ENCODE data around the gene SAMSN1. TPM values are rescaled to one million over a fixed set of nuclear protein-coding genes. Genes with fewer than 3 reads are reported as not detected.

Gene SAMSN1
- polyA plus RNA-seq, 1 of the 3 experiments (the other 2 are of a cell fraction) = not detected

DNA sequence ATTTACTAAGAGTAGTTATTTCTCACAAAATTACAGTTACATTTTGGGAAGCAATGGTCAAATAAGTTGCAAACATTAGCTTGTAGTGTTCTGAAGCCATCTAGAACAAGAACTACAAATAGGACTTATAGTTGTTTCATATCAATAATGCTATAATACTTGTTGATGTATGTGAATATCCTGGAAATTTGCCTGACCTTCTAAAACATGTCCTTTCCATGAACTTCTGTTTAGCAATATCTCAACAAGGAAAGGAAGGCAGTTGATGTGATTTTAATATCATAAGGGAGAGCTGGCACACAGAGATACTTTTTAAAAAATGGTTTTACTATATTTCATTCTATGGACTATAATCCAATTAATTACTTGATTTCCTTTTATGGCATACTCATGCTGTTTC, 47.1 kb upstream of the SAMSN1 start:
- Histone ChIP-seq H3K9me2 (no peaks in the 10 kb centered on the region), H3K36me3 (replicated peaks in 1 of 2; ENCODE audit: control insufficient read depth in 1 of 2, insufficient read depth in 2 of 2, low read length in 1 of 2) (no peaks in the 10 kb centered on the region), H3K79me2 (ENCODE audit: insufficient read depth) (no peaks in the 10 kb centered on the region), H3K4me2 (no peak overlapping the region), H3K9ac (no peak overlapping the region), H3K27ac (ENCODE audit: low read depth in 2 of 2, low read length in 1 of 2) (no peak overlapping the region), H3K4me3 (ENCODE audit: low read depth in 2 of 2, low read length in 1 of 2) (no peak overlapping the region), H4K20me1 (ENCODE audit: insufficient read depth) (no peaks in the 10 kb centered on the region), H3F3A (replicated peaks; ENCODE audit: insufficient read depth) (no peaks in the 10 kb centered on the region), H3K4me1 (ENCODE audit: control insufficient read depth in 1 of 2, insufficient read depth in 2 of 2, low read depth in 1 of 2, low read length in 1 of 2) (no peaks in the 10 kb centered on the region), H2AFZ (ENCODE audit: low read depth) (no peak overlapping the region; the same call in 1 of the 2 replicates), H3K27me3 (ENCODE audit: insufficient read depth) (no peaks in the 10 kb centered on the region), H3K9me3 (no peaks in the 10 kb centered on the region)
- no peak for DNase-seq
- CTCF ChIA-PET = no interaction called here
- POLR2A ChIA-PET = no interaction called here
- no peak for TF ChIP-seq MXI1 (IDR thresholded peaks at IDR 0.05; ENCODE audit: low read depth, low read length)
- TF ChIP-seq FOXM1 (IDR thresholded peaks at IDR 0.05; ENCODE audit: low read depth) = no peak
- no peak for TF ChIP-seq FOXJ3 (CRISPR knock-in tag; IDR thresholded peaks at IDR 0.05)
- no peak for TF ChIP-seq TAF1 (IDR thresholded peaks at IDR 0.05; ENCODE audit: borderline replicate concordance, low read depth, low read length)
- no peak for TF ChIP-seq POLR2AphosphoS5 (IDR thresholded peaks at IDR 0.05; ENCODE audit: low read depth, low read length)
- TF ChIP-seq, protein P1, sequence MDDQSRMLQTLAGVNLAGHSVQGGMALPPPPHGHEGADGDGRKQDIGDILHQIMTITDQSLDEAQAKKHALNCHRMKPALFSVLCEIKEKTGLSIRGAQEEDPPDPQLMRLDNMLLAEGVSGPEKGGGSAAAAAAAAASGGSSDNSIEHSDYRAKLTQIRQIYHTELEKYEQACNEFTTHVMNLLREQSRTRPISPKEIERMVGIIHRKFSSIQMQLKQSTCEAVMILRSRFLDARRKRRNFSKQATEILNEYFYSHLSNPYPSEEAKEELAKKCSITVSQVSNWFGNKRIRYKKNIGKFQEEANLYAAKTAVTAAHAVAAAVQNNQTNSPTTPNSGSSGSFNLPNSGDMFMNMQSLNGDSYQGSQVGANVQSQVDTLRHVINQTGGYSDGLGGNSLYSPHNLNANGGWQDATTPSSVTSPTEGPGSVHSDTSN (IDR thresholded peaks at IDR 0.05) = no peak
- no peak for TF ChIP-seq USF1 (IDR thresholded peaks at IDR 0.05; ENCODE audit: borderline replicate concordance, low read depth)
- no peak for TF ChIP-seq EP300 (IDR thresholded peaks at IDR 0.05; ENCODE audit: borderline replicate concordance in 1 of 2, low read depth in 1 of 2, low read length in 1 of 2)
- no peak for TF ChIP-seq GABPA (IDR thresholded peaks at IDR 0.05; ENCODE audit: low read depth)
- TF ChIP-seq, protein P2, sequence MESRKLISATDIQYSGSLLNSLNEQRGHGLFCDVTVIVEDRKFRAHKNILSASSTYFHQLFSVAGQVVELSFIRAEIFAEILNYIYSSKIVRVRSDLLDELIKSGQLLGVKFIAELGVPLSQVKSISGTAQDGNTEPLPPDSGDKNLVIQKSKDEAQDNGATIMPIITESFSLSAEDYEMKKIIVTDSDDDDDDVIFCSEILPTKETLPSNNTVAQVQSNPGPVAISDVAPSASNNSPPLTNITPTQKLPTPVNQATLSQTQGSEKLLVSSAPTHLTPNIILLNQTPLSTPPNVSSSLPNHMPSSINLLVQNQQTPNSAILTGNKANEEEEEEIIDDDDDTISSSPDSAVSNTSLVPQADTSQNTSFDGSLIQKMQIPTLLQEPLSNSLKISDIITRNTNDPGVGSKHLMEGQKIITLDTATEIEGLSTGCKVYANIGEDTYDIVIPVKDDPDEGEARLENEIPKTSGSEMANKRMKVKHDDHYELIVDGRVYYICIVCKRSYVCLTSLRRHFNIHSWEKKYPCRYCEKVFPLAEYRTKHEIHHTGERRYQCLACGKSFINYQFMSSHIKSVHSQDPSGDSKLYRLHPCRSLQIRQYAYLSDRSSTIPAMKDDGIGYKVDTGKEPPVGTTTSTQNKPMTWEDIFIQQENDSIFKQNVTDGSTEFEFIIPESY (IDR thresholded peaks at IDR 0.05; ENCODE audit: borderline replicate concordance, low read depth) = no peak
- TF ChIP-seq TCF12 (IDR thresholded peaks at IDR 0.05) = no peak
- no peak for TF ChIP-seq TEAD4 (IDR thresholded peaks at IDR 0.05; ENCODE audit: borderline replicate concordance, insufficient read depth)
- no peak for TF ChIP-seq RXRA (IDR thresholded peaks at IDR 0.05; ENCODE audit: borderline replicate concordance, low read depth)
- TF ChIP-seq YY1 (IDR thresholded peaks at IDR 0.05; ENCODE audit: low read depth) = no peak
- TF ChIP-seq CHD2 (IDR thresholded peaks at IDR 0.05; ENCODE audit: low read length, partially characterized antibody) = no peak

Data from SK-N-SH (cell line).